HG03064 (cell line): ENCODE measurements around the gene BAZ1B.
"Not testable (repeated sequence)": the region's sequence is repeated elsewhere in the genome, so short reads cannot be mapped to it uniquely, and the experiment has no call there.

ENCODE experiments used
- ATAC-seq: cut with Tn5 transposase; IDR thresholded peaks from one replicate; pipeline ENCODE4 v1.9.1; 2021; ENCODE audit warnings: low read depth; ENCODE audit not compliant: unreplicated experiment

Gene BAZ1B

DNA sequence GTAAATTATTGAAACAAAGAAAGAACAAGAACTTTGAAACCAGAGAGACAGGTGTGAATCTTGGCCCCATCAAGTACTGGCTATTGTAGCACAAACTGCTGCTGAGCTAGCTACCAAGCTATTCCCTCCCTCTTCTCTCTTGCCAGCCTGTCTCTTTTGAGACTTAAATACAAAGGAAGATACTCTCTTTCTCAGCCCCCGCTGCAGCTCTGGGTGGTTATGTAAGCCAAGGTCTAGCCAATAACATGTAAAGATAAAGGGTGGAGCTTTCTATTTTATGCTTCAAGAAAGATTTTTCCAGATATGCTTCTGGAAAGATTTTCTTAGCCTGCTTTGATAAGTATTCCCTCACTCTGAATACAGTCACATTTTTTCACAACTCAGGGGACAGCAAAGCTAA is 17.2 kb downstream of the BAZ1B start:
- ATAC-seq, result no peak

- ATAC-seq, result no peak
Measured at GRCh38 chr7:73504017-73504416, 18.1 kb downstream of the BAZ1B start.

GRCh38 chr7:73503229-73503628 is 18.9 kb downstream of the BAZ1B start:
- ATAC-seq, result no peak

- ATAC-seq, result no peak
Measured at GRCh38 chr7:73496626-73497025, 25.5 kb downstream of the BAZ1B start.

DNA sequence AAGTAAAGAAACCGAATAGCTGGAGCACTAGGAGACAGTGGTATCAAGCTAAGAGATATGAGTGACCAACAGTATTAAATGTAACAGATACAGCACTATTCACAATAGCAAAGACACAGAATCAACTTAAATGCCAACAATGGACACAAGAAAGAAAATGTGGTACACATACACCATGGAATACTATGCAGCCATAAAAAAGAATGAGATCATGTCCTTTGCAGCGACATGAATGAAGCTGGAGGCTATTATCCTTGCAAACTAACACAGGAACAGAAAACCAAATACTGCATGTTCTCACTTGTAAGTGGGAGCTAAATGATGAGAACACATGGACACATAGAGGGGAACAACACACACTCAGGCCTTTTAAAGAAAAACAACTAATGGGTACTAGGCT is 26.6 kb downstream of the BAZ1B start:
- ATAC-seq, result not testable (repeated sequence)

GRCh38 chr7:73489976-73490375 is 32.1 kb downstream of the BAZ1B start:
- no peak for ATAC-seq

DNA sequence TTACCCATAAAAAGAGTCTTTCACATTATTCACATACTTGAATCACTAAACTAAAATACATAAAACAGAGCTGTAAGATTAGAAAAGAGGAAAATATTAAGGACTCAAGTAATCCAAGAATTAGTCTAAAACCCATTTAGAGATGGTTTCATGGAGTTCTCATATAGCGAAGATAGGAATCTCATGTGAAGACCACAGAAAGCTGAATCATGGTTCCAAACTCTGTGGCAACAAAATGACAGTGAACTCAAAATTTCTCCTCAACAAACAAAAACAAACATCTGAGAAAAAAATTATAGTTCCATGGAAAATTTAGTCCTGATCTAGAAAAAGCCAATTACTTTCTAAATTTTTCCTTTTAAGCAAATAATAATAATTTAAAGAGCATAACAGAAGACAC is 34.6 kb downstream of the BAZ1B start:
- ATAC-seq, result no peak

- ATAC-seq, result no peak
Measured at GRCh38 chr7:73483171-73483570, 38.9 kb downstream of the BAZ1B start.

GRCh38 chr7:73482746-73483145 is 39.3 kb downstream of the BAZ1B start:
- ATAC-seq, result no peak

DNA sequence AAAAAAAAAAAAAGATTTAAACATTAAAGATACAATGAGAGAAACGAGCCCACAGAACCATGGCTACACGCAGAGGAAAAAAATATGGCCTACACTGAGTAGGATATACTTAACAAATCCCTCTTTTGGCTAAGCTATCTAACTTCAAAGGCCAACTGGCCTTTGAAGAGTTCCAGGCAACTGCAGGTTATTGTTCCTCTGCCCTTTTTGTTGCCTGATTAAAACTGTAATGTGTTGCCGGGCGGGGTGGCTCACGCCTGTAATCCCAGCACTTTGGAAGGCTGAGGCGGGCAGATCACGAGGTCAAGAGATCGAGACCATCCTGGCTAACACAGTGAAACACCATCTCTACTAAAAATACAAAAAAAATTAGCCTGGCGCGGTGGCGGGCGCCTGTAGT is 40.6 kb downstream of the BAZ1B start:
- ATAC-seq, result not testable (repeated sequence)

- no peak for ATAC-seq
Measured at GRCh38 chr7:73478549-73478948, 43.5 kb downstream of the BAZ1B start.

- ATAC-seq, result no peak
Measured at GRCh38 chr7:73477376-73477775, 44.7 kb downstream of the BAZ1B start.

DNA sequence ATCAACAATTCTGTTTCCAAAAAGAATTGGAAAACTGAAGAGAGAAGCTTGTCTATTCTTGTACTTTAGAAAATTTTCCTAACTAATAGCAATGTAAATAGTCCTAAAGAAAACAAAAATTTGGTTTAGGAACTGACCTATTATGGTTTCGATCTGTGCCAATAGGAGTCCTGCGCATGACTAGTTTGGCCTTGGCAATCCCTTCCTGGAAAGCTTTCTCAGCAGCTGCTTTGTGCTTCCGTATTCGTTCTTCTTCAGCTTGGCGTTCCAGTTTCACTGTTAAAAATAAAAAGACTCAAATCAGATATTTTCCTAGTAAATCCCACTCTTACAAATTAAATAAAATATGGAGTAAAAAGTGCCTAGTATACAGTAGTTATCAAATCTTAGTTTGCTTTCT is 51.9 kb downstream of the BAZ1B start:
- ATAC-seq, result no peak

DNA sequence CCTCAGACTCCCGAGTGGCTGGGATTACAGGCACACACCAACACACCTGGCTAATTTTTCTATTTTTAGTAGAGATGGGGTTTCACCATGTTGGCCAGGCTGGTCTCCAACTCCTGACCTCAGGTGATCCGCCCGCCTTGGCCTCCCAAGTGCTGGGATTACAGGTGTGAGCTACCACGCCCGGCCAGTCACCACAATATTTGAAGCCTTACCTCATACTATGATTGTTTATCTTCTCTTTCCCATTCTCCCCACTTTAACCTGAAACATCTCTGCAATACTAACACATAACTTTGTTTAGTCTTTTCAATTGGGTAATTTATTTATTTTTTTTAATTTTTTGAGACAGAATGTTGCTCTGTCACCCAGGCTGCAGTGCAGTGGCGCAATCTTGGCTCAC is 55.0 kb downstream of the BAZ1B start:
- ATAC-seq, result not testable (repeated sequence)

DNA sequence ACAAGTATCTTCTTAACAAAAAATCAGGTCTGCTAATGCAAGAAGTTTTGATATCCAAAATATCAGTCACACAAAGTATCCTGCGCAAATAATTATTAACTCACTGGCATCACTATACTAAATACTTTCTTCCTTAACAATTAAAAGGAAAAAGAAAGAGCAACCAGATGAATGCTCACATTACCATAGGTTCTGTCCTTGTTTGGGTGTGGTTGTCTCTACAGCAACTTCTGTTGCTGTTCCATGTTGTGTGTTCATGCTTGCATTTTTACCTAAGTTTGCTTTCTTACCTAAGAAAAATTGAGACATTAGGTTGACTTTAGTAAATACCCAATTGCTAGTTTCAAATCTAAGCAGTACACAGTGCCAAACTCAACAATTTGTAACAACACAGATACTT is 56.0 kb downstream of the BAZ1B start:
- no peak for ATAC-seq

- no peak for ATAC-seq
Measured at GRCh38 chr7:73463966-73464365, 58.1 kb downstream of the BAZ1B start.

DNA sequence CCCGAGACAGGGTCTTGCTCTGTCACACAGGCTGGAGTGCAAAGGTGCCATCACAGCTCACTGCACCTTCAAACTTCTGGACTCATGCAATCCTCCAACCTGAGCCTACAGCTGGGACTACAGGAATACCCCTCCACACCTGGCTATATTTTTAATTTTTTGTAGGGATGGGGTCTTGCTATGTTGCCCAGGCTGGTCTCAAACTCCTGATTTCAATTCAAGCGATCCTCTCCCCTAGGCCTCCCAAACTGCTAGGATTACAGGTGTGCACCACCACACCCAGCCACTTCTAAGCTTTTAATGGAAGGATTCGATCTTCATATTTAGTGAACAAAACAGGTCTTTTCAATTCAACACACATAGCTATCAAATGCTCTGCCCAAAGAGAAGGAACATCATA is 58.8 kb downstream of the BAZ1B start:
- no peak for ATAC-seq

- ATAC-seq, result no peak
Measured at GRCh38 chr7:73461782-73462285, 60.3 kb downstream of the BAZ1B start.

GRCh38 chr7:73454424-73454823 is 67.7 kb downstream of the BAZ1B start:
- no peak for ATAC-seq

DNA sequence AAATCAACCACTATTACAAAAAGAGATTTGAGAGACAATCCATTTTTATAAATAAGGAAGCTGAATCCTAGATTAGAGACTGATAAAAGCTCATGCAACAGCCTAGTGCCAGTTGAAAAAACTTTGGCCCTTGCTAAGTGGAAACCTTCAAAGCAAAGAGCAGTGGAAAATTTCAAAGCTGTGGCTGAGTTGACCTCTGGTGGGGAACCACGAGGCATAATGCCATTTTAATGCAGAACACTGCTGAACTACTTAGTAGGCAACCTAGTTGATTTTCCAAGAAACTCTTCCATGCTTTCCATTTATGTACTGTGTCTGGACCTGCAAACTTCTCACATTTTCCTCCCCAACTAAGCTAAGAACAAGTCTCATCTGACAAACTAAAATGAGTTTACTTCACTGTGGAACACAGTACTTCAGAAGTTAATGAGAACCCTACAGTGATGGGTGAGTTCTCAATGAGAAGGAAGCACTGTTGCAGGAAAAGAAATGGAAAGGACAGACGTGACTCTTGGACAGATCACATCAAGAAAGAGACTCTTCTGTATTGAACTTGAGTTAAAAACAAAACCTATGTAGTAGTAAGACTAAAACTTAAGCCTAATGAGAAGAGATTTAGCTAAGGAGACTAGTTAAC is 69.0 kb downstream of the BAZ1B start:
- ATAC-seq, result no peak

GRCh38 chr7:73451780-73452398 is 70.2 kb downstream of the BAZ1B start:
- ATAC-seq, result no peak

- no peak for ATAC-seq
Measured at GRCh38 chr7:73449422-73449821, 72.7 kb downstream of the BAZ1B start.
